ENCODE measurements around the gene WAC.

GRCh38 chr10:28581916-28582315 is 49.0 kb downstream of the WAC start:
- TF ChIP-seq POLR2A (IDR thresholded peaks at IDR 0.05) (no peak), POLR2AphosphoS5 (IDR thresholded peaks at IDR 0.05) (no peak), EP300 (IDR thresholded peaks at IDR 0.05) (no peak)
